IgD-negative memory B cell (primary cell): ENCODE data around the gene RFC3. TPM values are rescaled to one million over a fixed set of nuclear protein-coding genes. Genes with fewer than 3 reads are reported as not detected.
A peak's percentile ranks its signal among the peaks of the same experiment; 100 is the strongest.
"Not testable (repeated sequence)": the region's sequence is repeated elsewhere in the genome, so short reads cannot be mapped to it uniquely, and the experiment has no call there.

Source experiments
- H3K27ac Mint-ChIP-seq, 3 donors: one replicate each; pipeline ENCODE4 v1.8.0; 2020 to 2022; ENCODE audit warnings: mild to moderate bottlenecking in 3 of 3, mixed read lengths in 3 of 3, moderate library complexity in 1 of 3
- H3K27me3 Mint-ChIP-seq: one replicate; pipeline ENCODE4 v1.8.0; 2021; ENCODE audit warnings: mixed read lengths
- H3K36me3 Mint-ChIP-seq: one replicate; pipeline ENCODE4 v1.8.0; 2020; ENCODE audit warnings: mild to moderate bottlenecking, mixed read lengths
- H3K4me1 Mint-ChIP-seq, 3 donors: one replicate each; pipeline ENCODE4 v1.8.0; 2020 to 2022; ENCODE audit warnings: mixed read lengths in 3 of 3, mild to moderate bottlenecking in 1 of 3
- H3K4me3 Mint-ChIP-seq, 4 donors: one replicate each; pipeline ENCODE4 v1.8.0; 2020 to 2022; ENCODE audit warnings: mild to moderate bottlenecking in 4 of 4, mixed read lengths in 4 of 4, moderate library complexity in 3 of 4
- H3K9me3 Mint-ChIP-seq, 3 donors: one replicate each; pipeline ENCODE4 v1.8.0; 2020 to 2021; ENCODE audit warnings: mixed read lengths in 3 of 3, mild to moderate bottlenecking in 1 of 3
- polyA plus RNA-seq: library from polyadenylated mRNA; unstranded; fragments of 300-500 nt; fragmentation: Illumina TruSeq; gene quantifications from one replicate; pipeline ENCODE4 v1.2.3, GENCODE V29; 2021

Gene RFC3
- polyA plus RNA-seq, 1 donor from 2014 or later, result 6.7 TPM

DNA sequence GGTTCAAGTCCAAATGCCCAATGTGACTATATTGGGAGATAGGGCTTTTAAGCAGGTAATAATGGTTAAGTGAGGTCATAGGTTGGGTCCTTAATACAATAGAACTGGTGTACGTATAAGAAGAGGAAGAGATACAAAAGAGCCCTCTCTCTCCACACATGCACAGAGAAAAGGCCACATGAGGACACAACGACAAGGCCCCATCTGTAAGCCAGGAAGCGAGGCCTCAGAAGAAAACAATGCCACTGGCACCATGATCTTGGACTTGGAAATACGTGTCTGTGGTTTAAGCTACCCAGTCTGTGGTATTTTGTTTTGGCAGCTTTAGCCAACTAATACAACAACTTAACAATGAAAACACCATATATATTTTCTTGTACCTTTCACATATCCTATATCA lies 23.4 kb upstream of the RFC3 start:
- peaks cover 0 to 4% (median 0%) of the 10 kb centered on the region in 3 donors for H3K9me3 Mint-ChIP-seq
- H3K27me3 Mint-ChIP-seq, result peaks cover 7% of the 10 kb centered on the region
- H3K4me3 Mint-ChIP-seq, result no peak overlapping the region
- no peak overlapping the region for H3K27ac Mint-ChIP-seq
- peaks cover 0 to 5% (median 2%) of the 10 kb centered on the region in 3 donors for H3K4me1 Mint-ChIP-seq
- no peaks in the 10 kb centered on the region for H3K36me3 Mint-ChIP-seq

DNA sequence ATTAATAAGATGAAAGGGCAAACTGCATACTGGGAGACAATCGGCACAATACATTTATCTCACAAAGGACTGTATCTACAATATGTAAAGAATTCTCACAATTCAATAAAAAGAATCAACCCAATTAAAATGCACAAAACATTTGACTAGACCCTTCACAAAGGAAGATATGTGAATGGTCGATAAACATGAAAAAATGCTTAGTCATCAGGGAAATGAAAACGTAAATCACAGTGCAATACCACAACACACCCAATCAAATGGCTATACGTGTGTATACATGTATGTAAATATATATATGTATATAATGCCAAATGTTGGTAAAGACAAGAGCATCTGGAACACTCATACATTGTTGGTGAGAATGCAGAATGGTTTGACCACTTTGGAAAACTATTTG lies 21.9 kb upstream of the RFC3 start:
- H3K27me3 Mint-ChIP-seq, result peaks cover 5% of the 10 kb centered on the region
- no peaks in the 10 kb centered on the region for H3K36me3 Mint-ChIP-seq
- no peak overlapping the region for H3K4me3 Mint-ChIP-seq
- H3K4me1 Mint-ChIP-seq, result peaks cover 0 to 5% (median 4%) of the 10 kb centered on the region in 3 donors
- H3K9me3 Mint-ChIP-seq, result peaks cover 0 to 4% (median 0%) of the 10 kb centered on the region in 3 donors
- H3K27ac Mint-ChIP-seq, result no peak overlapping the region

DNA sequence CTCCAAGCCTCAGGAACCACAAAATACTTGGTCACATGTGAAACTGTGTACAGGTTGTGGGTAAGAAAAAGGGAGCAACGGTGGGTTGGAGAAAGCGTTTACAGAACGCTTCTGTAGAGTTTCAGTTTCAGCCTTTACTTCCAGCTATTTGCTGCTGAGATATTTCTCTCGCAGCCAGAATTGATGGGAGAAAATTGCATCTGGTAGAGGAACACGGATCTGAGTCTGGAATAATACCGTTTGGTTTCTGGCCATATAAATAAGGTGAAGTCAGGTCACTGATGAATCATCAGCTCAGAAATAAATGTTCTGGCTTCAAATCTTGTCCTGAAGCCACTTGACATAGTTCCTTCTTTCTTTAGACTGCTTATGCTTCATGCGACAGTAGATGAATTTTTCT lies 20.3 kb upstream of the RFC3 start:
- no peak overlapping the region for H3K27ac Mint-ChIP-seq
- peaks cover 0 to 4% (median 3%) of the 10 kb centered on the region in 3 donors for H3K4me1 Mint-ChIP-seq
- H3K36me3 Mint-ChIP-seq, result peaks cover 2% of the 10 kb centered on the region

DNA sequence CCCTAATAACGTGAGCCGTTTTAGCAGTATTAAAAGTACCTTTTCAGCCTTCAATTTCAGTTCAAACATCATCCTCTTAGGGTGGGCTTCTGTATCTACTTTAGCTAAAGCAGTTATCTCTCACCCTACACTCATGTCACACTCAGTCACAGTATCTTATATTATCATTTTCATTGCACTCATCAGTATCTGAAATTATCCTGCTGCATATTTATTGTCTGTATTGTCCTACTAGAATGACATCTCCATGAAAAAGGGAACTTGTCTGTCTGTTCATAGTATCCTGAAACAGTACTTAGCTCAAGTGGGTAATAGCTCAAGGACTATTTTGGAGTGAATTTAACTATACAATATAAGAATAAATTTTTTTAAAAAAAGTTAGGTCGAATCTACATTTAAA lies 19.9 kb upstream of the RFC3 start:
- H3K36me3 Mint-ChIP-seq, result peaks cover 2% of the 10 kb centered on the region
- peaks cover 6% of the 10 kb centered on the region for H3K27me3 Mint-ChIP-seq
- peaks cover 0 to 4% (median 3%) of the 10 kb centered on the region in 3 donors for H3K4me1 Mint-ChIP-seq
- H3K27ac Mint-ChIP-seq, result no peak overlapping the region
- no peak overlapping the region for H3K4me3 Mint-ChIP-seq
- peaks cover 0 to 2% (median 0%) of the 10 kb centered on the region in 3 donors for H3K9me3 Mint-ChIP-seq

More for the DNA sequence above, 20.3 kb upstream of the RFC3 start:
- Mint-ChIP-seq H3K9me3 (peaks cover 0 to 3% (median 0%) of the 10 kb centered on the region in 3 donors), H3K4me3 (no peak overlapping the region), H3K27me3 (peaks cover 6% of the 10 kb centered on the region)

DNA sequence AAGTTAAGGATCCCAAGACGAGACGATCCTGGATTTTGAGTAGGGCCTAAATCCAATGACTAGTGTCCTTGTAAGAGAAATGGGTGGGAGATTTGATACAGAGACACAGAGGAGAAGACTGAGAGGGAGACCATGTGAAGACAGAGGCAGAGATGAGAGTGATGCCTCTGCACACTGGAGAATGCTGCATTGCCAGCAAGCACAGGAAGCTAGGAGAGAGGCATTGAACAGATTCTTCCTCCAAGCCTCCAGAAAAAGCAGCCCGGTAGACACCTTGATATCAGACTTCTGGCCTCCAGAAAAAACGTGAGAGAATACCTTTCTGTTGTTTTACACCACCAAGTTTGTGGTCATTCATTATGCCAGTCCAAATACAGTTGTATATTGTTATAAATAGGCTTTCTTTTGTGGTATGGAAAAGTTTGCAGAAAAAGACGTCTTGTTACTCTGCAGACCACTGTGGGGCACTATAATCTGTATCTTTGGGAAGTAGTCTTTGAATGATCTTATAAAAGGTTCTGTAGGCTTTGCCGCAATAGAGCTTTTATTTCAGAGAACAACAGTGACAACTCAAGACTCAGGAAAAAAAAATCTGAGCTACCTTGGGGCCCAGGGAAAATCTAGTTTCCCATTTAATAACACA lies 17.9 kb upstream of the RFC3 start:
- H3K27ac Mint-ChIP-seq, result no peak overlapping the region
- H3K4me1 Mint-ChIP-seq, result peaks cover 0 to 4% (median 3%) of the 10 kb centered on the region in 3 donors
- peaks cover 2% of the 10 kb centered on the region for H3K36me3 Mint-ChIP-seq
- no peaks in the 10 kb centered on the region for H3K9me3 Mint-ChIP-seq
- no peak overlapping the region for H3K4me3 Mint-ChIP-seq
- peaks cover 6% of the 10 kb centered on the region for H3K27me3 Mint-ChIP-seq

DNA sequence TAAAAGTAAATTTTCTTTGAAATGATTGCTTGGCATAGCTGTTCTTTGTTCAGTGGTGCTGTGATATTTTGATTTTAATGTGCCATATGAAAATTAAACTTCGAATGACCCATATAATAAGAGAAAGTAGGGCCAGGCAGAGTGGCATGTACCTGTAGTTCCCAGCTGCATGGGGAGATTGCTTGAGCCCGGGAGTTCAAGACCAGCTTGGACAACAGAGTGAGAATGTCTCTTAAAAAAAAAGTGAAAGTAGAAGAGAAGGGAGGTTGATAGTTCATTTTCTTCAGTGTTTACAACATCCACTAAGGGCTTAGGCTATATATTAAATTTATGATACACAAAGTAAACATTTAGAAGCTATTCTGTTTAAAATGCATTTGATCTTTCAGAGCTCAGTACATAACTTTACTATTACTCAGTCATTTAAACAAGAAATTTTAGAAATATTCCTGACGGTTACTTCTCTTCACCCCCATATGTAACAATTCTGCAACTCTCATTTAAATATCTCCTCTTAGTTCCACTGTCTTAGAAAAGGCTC lies 17.2 kb upstream of the RFC3 start:
- no peak overlapping the region for H3K4me3 Mint-ChIP-seq

DNA sequence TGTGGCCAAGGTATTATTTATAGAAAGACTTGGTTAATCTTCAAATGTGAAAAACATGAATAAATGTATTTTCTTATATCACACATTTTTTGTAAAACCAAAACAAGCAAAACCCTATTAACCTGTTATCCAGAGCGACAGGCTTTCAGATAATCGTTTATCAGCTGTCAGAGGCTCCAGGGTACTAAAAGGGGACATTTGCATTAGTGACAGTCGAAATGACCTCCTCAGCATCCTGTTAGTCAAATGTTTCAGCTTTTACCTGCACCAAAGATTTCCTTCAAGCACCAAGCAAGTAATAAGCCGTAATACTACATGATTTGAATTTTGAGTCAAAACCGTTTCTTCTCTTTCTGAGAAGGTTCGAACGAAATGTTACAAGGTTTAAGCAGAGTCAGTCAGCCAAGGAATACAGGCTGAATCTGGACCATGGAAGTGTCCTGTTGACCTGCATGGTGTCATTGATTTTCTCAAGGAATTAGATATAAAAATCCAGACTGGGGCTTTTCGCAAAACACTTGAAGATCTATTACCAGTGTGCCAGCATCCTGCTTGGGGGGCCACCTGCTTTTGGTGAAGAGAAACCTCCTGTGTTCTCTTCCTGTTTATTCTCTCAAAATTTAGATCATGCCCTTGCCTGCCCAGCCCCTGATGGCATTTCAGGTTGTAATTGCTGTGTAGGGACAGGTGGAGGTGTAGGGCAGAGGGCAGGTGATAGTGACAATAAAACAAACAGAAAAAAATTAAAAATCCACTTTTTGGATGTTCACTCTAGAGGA lies 11.3 kb upstream of the RFC3 start:
- Mint-ChIP-seq H3K27ac (no peak overlapping the region), H3K9me3 (no peaks in the 10 kb centered on the region), H3K27me3 (peaks cover 3% of the 10 kb centered on the region), H3K4me1 (peaks cover 0 to 8% (median 6%) of the 10 kb centered on the region in 3 donors), H3K4me3 (peak overlapping the region in 3 of 4 donors; percentile 34 to 70 (median 63)), H3K36me3 (peaks cover 2% of the 10 kb centered on the region)

More for the DNA sequence above, 17.2 kb upstream of the RFC3 start:
- Mint-ChIP-seq H3K4me1 (peaks cover 0 to 4% (median 3%) of the 10 kb centered on the region in 3 donors), H3K27me3 (peaks cover 6% of the 10 kb centered on the region), H3K9me3 (no peaks in the 10 kb centered on the region), H3K36me3 (peaks cover 2% of the 10 kb centered on the region), H3K27ac (no peak overlapping the region)

DNA sequence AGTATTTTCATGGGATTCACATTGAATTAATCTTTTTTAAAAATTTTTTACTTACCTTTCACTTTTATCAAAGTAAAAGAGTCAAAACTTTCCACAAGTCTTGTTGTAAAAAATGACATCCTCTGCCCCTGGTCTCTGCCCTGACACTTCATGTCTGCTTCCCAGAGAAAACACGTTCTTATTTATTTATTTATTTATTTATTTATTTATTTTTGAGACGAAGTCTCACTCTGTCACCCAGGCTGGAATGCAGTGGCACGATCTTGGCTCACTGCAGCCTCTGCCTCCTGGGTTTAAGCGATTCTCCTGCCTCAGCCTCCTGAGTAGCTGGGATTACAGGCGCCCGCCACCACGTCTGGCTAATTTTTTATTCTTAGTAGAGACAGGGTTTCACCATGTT lies 5.1 kb upstream of the RFC3 start:
- not testable (repeated sequence) for H3K36me3 Mint-ChIP-seq, H3K27ac Mint-ChIP-seq, H3K9me3 Mint-ChIP-seq, H3K4me1 Mint-ChIP-seq, H3K27me3 Mint-ChIP-seq, H3K4me3 Mint-ChIP-seq

DNA sequence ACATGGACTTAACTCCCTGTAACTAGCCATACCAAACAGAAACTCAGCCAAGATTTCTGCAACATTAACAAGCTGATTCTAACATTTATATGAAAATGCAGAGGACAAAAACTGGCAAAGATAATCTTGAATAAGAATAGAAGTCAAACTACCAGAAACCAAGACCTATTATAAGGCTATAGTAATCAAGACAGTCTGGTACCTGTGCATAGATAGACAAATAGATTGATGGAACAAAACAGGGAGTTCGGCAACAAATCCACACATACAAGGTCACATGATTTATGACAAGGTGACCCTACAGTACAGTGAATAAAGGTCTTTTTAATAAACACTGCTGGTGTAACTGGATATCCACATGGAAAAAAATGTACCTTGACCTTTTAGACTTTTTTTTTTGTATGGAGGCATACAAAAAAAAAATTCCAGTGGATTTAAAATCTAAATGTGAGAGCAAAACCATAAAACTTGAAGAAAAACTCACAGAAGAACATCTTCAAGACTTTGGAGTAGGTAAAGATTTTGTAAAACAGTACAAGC lies 2.9 kb upstream of the RFC3 start:
- H3K27ac Mint-ChIP-seq, result no peak overlapping the region
- H3K9me3 Mint-ChIP-seq, result peaks cover 0 to 2% (median 0%) of the 10 kb centered on the region in 3 donors
- H3K27me3 Mint-ChIP-seq, result no peaks in the 10 kb centered on the region
- H3K4me3 Mint-ChIP-seq, result peak overlapping the region in 1 of 4 donors; percentile 41
- peaks cover 12 to 14% (median 12%) of the 10 kb centered on the region in 3 donors for H3K4me1 Mint-ChIP-seq
- H3K36me3 Mint-ChIP-seq, result peaks cover 3% of the 10 kb centered on the region

DNA sequence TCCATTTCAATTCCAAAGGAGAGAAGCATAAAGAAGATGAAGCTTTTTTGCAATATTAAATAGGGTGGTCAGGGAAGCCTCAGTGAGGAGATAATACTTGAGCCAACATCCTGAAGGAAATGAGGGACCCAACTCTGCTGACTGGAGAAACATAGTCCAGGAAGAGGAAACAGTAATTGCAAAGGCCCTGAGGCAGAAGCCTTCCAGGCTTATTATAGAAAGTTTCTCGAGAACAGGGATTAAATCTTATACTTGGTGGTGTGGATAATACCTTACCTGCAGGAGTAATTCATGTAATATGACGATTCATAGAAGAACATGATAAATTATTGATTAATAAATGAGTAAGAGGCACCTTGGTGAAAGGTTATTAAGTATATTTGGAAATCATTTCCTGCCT lies 1.0 kb upstream of the RFC3 start:
- H3K27ac Mint-ChIP-seq, result peak overlapping the region in 2 of 3 donors; percentile 31 to 53
- H3K36me3 Mint-ChIP-seq, result peaks cover 3% of the 10 kb centered on the region
- H3K4me1 Mint-ChIP-seq, result peaks cover 12 to 14% (median 12%) of the 10 kb centered on the region in 3 donors
- no peaks in the 10 kb centered on the region for H3K27me3 Mint-ChIP-seq
- H3K9me3 Mint-ChIP-seq, result peaks cover 0 to 2% (median 0%) of the 10 kb centered on the region in 3 donors
- peak overlapping the region in 2 of 4 donors; percentile 66 to 98 for H3K4me3 Mint-ChIP-seq

DNA sequence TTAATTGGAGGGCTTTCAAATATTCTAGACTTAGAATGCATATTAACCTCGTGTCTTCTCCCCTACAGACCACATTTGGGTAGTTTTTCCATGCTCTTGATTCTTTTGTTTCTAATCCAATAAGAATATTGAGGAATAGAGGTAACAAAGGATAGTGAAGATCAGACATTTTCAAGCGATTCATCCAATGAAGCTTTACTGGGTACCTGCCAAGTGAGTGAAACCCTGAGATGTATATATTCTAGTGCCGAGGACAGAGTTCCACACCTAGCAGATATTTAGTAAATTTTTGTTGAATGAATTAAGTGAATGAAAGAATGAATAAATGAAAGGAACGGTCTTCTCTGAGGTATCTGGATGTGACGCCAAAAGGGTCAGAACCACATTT lies 442 bp upstream of the RFC3 start:
- Mint-ChIP-seq H3K9me3 (peaks cover 0 to 2% (median 0%) of the 10 kb centered on the region in 3 donors), H3K4me3 (peak overlapping the region; percentile 92 to 98 (median 96)), H3K27ac (peak overlapping the region; percentile 94 to 97 (median 96)), H3K36me3 (peaks cover 5% of the 10 kb centered on the region), H3K27me3 (no peaks in the 10 kb centered on the region), H3K4me1 (peaks cover 10 to 14% (median 12%) of the 10 kb centered on the region in 3 donors)

DNA sequence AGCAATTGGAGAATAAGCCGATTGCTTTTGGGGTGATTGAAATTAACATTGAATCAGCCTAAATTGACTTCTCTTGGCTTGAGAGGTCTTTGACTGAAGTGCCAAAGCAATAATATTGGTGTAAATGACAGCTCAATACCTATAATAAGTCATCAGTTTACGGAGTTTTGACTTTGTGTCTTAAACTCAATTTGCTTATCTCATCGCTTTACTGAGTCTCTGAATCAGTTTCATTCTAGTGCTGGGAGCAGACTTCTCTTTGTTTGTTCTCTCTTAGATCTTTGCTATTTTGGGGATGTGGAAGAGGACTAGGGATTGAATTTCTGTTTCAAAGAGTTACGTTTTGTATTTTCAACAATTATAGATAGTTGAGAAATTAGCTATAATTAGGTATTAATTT lies 7.1 kb downstream of the RFC3 start:
- Mint-ChIP-seq H3K4me3 (no peak overlapping the region), H3K27me3 (no peaks in the 10 kb centered on the region), H3K4me1 (peaks cover 0 to 1% (median 0%) of the 10 kb centered on the region in 3 donors), H3K9me3 (no peaks in the 10 kb centered on the region), H3K36me3 (peaks cover 17% of the 10 kb centered on the region), H3K27ac (no peak overlapping the region)

DNA sequence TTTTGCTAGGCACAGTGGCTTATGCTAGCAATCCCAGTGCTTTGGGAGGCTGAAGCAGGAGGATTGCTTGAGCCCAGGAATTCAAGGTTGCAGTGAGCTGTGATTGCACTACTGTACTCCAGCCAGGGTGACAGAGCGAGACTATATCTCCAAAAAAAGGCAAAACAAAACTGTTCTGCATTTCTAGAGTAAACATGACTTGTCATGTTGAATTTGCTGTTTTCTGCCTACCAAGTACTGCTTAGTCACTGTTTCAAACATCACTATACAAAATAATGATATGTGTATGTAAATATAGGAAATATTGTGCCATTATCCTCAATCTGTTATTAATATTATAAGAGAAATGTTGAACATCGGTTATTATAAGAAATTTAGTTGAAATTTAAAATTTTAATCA lies 9.2 kb downstream of the RFC3 start:
- Mint-ChIP-seq H3K36me3 (peaks cover 17% of the 10 kb centered on the region), H3K27ac (no peak overlapping the region), H3K9me3 (no peaks in the 10 kb centered on the region), H3K4me1 (peaks cover 0 to 1% (median 0%) of the 10 kb centered on the region in 3 donors), H3K4me3 (no peak overlapping the region), H3K27me3 (no peaks in the 10 kb centered on the region)

DNA sequence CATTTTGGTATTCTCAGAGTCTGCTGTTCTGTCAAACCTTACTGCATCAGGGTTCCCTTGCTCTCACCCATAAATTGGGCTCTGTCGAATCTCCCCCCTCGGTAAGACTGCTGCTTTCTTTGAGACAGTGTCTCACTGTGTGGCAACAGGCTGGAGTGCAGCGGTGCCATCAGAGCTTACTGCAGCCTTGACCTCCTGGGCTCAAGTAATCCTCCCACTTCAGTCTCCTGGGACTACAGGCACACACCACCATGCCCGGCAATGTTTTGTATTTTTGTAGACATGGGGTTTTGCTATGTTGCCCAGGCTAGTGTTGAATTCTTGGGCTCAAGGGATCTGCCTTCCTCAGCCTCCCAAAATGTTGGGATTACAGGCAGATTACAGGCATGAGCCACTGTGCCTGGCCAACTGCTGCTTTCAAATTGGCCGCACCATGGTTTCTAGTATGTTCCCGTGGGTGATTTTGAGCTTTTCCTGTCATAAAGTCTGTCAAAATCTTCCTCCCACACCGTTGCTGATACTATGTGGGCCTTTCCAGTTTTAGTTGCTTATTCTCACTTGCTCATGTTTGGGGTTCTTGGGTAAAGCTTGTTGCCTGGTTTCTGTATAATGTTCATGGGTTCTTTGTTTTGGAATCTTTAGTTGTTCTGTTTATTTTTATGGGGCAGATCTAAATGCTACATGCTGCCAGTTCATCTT lies 10.6 kb downstream of the RFC3 start:
- Mint-ChIP-seq H3K36me3 (peaks cover 13% of the 10 kb centered on the region), H3K4me3 (no peak overlapping the region), H3K4me1 (no peaks in the 10 kb centered on the region), H3K27ac (no peak overlapping the region), H3K9me3 (no peaks in the 10 kb centered on the region), H3K27me3 (no peaks in the 10 kb centered on the region)

DNA sequence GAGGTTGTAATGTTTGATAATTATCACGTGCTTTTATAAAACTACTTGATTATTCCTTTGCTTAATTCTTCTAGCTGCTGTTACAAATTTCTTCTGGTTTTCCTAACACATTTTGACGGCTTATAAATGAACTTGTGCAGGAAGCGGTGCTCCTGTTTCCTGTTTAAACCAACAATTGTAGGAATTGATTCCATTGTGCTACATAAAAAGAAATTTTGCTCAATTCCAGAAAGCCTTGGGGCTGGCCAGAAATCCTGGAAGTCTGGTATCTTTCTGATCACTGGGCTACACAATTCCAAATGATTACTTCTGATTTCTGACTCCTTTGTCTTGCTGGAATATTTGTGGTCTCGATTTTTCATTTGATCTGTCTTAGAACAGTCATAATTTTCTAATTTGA lies 14.9 kb downstream of the RFC3 start:
- no peaks in the 10 kb centered on the region for H3K9me3 Mint-ChIP-seq
- H3K4me1 Mint-ChIP-seq, result no peaks in the 10 kb centered on the region
- peaks cover 8% of the 10 kb centered on the region for H3K36me3 Mint-ChIP-seq
- no peaks in the 10 kb centered on the region for H3K27me3 Mint-ChIP-seq
- H3K27ac Mint-ChIP-seq, result no peak overlapping the region
- no peak overlapping the region for H3K4me3 Mint-ChIP-seq
